Measurements from ENCODE around the gene CRTC1. TPM values are rescaled to one million over a fixed set of nuclear protein-coding genes. Genes with fewer than 3 reads are reported as not detected.

The CRTC1 gene
- polyA plus RNA-seq, 4 donors, result 5.8 to 20.7 (median 6.7) TPM

GRCh38 chr19:18817574-18817973 is 134.1 kb downstream of the CRTC1 start:
- H3K27me3 ChIP-seq (ENCODE audit: control insufficient read depth in 3 of 3, insufficient read depth in 3 of 3, low read length in 3 of 3), result peaks cover 0 to 2% (median 0%) of the 10 kb centered on the region in 3 donors
- H3K27ac ChIP-seq (ENCODE audit: low read depth in 1 of 3, low read length in 2 of 3), result no peak overlapping the region
- no peaks in the 10 kb centered on the region for H3K4me1 ChIP-seq (ENCODE audit: control insufficient read depth in 3 of 3, insufficient read depth in 2 of 3, low read depth in 1 of 3, low read length in 2 of 3)
- H3K36me3 ChIP-seq (ENCODE audit: control insufficient read depth in 3 of 3, insufficient read depth in 2 of 3, low read depth in 1 of 3, low read length in 3 of 3), result no peaks in the 10 kb centered on the region
- FAIRE-seq (no peak), DNase-seq (no peak)
- H3K4me3 ChIP-seq (ENCODE audit: low read depth in 1 of 3, low read length in 3 of 3), result no peak overlapping the region
- WGBS, 3 donors, result 81 to 82% (median 82%) methylated on average over 9 of the region's 9 CpGs
- no peaks in the 10 kb centered on the region for H3K9me3 ChIP-seq (ENCODE audit: control insufficient read depth in 2 of 2, insufficient read depth in 1 of 2, low read depth in 1 of 2, low read length in 1 of 2)

DNA sequence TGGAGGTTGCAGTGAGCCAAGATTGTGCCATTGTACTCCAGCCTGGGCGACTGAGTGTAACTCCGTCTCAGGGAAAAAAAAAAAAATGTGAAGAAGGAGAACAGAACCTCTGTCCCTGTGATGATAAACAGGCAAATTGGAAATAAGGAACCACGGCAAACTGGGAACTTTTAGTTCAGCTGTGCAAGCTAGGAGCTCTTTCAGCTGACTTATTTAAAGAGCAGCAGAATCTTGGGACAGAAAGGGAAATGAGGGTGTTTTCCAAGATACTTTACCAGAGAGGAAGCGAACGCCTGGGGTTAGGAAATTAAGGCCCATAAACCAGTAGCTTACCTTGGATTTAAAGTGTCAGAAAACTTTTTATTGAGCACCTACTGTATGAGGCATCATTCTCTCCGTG is 145.3 kb downstream of the CRTC1 start:
- Histone ChIP-seq H3K4me1 (ENCODE audit: control insufficient read depth in 3 of 3, insufficient read depth in 2 of 3, low read depth in 1 of 3, low read length in 2 of 3) (no peaks in the 10 kb centered on the region), H3K27me3 (ENCODE audit: control insufficient read depth in 3 of 3, insufficient read depth in 3 of 3, low read length in 3 of 3) (no peaks in the 10 kb centered on the region), H3K9me3 (ENCODE audit: control insufficient read depth in 2 of 2, insufficient read depth in 1 of 2, low read depth in 1 of 2, low read length in 1 of 2) (peaks cover 0 to 9% of the 10 kb centered on the region in 2 donors), H3K36me3 (ENCODE audit: control insufficient read depth in 3 of 3, insufficient read depth in 2 of 3, low read depth in 1 of 3, low read length in 3 of 3) (peaks cover 0 to 3% (median 0%) of the 10 kb centered on the region in 3 donors), H3K4me3 (ENCODE audit: low read depth in 1 of 3, low read length in 3 of 3) (no peak overlapping the region), H3K27ac (ENCODE audit: low read depth in 1 of 3, low read length in 2 of 3) (no peak overlapping the region)
- no peak for FAIRE-seq
- DNase-seq, result no peak
- WGBS, 3 donors, result 62 to 69% (median 66%) methylated on average over 6 of the region's 6 CpGs

- Histone ChIP-seq H3K4me1 (ENCODE audit: control insufficient read depth in 3 of 3, insufficient read depth in 2 of 3, low read depth in 1 of 3, low read length in 2 of 3) (peaks cover 0 to 8% (median 5%) of the 10 kb centered on the region in 3 donors), H3K27ac (ENCODE audit: low read depth in 1 of 3, low read length in 2 of 3) (no peak overlapping the region), H3K9me3 (ENCODE audit: control insufficient read depth in 2 of 2, insufficient read depth in 1 of 2, low read depth in 1 of 2, low read length in 1 of 2) (peaks cover 0 to 9% of the 10 kb centered on the region in 2 donors), H3K27me3 (ENCODE audit: control insufficient read depth in 3 of 3, insufficient read depth in 3 of 3, low read length in 3 of 3) (no peaks in the 10 kb centered on the region), H3K4me3 (ENCODE audit: low read depth in 1 of 3, low read length in 3 of 3) (no peak overlapping the region), H3K36me3 (ENCODE audit: control insufficient read depth in 3 of 3, insufficient read depth in 2 of 3, low read depth in 1 of 3, low read length in 3 of 3) (peaks cover 0 to 10% (median 0%) of the 10 kb centered on the region in 3 donors)
- FAIRE-seq, result no peak
- DNase-seq, result no peak
- WGBS, 3 donors, result 86 to 90% (median 87%) methylated on average over 2 of the region's 2 CpGs
These were observed 147.0 kb downstream of the CRTC1 start for GRCh38 chr19:18830488-18830887.

DNA sequence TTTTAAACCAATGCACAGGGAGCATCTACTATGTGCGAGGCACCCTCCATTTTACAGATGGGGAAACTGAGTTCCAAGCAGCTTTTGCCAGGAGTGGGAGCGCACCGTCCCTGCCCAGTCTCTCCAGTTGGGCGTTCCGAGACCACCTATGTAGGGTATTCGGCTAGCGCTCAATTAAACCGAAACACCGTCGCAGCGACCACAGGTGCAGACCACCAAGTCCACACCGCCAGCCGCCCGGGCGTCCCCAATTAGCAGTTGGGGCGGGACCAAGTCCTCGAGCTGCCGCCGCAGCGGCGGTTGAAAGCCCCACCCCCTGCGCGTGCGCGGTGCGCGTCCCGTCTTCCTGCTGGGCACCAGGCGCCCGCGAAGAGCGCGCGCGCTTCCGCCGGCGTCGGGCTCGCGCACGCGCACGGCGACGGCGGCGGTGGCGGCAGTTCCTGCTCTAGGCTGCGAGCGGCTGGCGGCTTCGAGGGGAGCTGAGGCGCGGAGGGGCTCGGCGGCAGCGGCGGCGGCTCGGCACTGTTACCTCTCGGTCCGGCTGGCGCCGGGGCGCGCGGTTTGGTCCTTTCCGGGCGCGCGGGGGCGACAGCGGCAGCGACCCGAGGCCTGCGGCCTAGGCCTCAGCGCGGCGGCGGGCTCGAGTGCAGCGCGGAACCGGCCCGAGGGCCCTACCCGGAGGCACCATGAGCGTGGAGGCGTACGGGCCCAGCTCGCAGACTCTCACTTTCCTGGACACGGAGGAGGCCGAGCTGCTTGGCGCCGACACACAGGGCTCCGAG is 148.2 kb downstream of the CRTC1 start, which contains the start of gene UPF1:
UPF1 (plus strand) TSS at position 436 of the 782 bp plus-strand sequence; CDS start at position 687, 251 bp downstream.
- DNase-seq (peak; percentile 95 to 99), FAIRE-seq (no peak)
- 0 to 1% (median 0%) methylated on average over 60 to 96 of the region's 96 CpGs for WGBS, 3 donors
- H3K4me1 ChIP-seq (ENCODE audit: control insufficient read depth in 3 of 3, insufficient read depth in 2 of 3, low read depth in 1 of 3, low read length in 2 of 3), result peaks cover 2 to 19% (median 5%) of the 10 kb centered on the region in 3 donors
- H3K9me3 ChIP-seq (ENCODE audit: control insufficient read depth in 2 of 2, insufficient read depth in 1 of 2, low read depth in 1 of 2, low read length in 1 of 2), result peaks cover 0 to 7% of the 10 kb centered on the region in 2 donors
- H3K36me3 ChIP-seq (ENCODE audit: control insufficient read depth in 3 of 3, insufficient read depth in 2 of 3, low read depth in 1 of 3, low read length in 3 of 3), result peaks cover 0 to 18% (median 0%) of the 10 kb centered on the region in 3 donors
- H3K27ac ChIP-seq (ENCODE audit: low read depth in 1 of 3, low read length in 2 of 3), result peak within 1 kb of the TSS; percentile 81 to 93 (median 87)
- peak within 1 kb of the TSS; percentile 90 to 97 (median 94) for H3K4me3 ChIP-seq (ENCODE audit: low read depth in 1 of 3, low read length in 3 of 3)
- H3K27me3 ChIP-seq (ENCODE audit: control insufficient read depth in 3 of 3, insufficient read depth in 3 of 3, low read length in 3 of 3), result no peaks in the 10 kb centered on the region

Other genes with a start within 250 kb of the CRTC1 start
- 10 to 100 TPM in 2 of 4 donors, 1 to 10 TPM in 2; 4.5 to 72.1 (median 9.3) TPM for gene ISYNA1, start 245.5 kb upstream of the CRTC1 start, polyA plus RNA-seq
- 10 to 100 TPM in 2 of 4 donors, 1 to 10 TPM in 2; 8.6 to 12.2 (median 10.4) TPM for gene ELL, start 161.6 kb upstream of the CRTC1 start, polyA plus RNA-seq
- 100 to 1,000 TPM; 144 to 189 (median 180) TPM for gene FKBP8, start 140.1 kb upstream of the CRTC1 start, polyA plus RNA-seq
- gene KXD1, start 125.8 kb upstream of the CRTC1 start, polyA plus RNA-seq, result 10 to 100 TPM; 58.8 to 81.3 (median 75.2) TPM
- gene UBA52, start 111.8 kb upstream of the CRTC1 start, polyA plus RNA-seq, result 1,000 to 10,000 TPM in 2 of 4 donors, 100 to 1,000 TPM in 2; 741 to 1,139 (median 935) TPM
- gene REX1BD, start 94.9 kb upstream of the CRTC1 start, polyA plus RNA-seq, result 100 to 1,000 TPM in 1 of 4 donors, 10 to 100 TPM in 3; 46.1 to 102 (median 65.9) TPM
- gene CRLF1, start 76.9 kb upstream of the CRTC1 start, polyA plus RNA-seq, result 10 to 100 TPM in 1 of 4 donors, 1 to 10 TPM in 2, not detected in 1; 2.0 to 22.3 (median 6.5) TPM
- gene TMEM59L, start 70.8 kb upstream of the CRTC1 start, polyA plus RNA-seq, result 1 to 10 TPM in 3 of 4 donors, not detected in 1; 1.3 to 8.5 (median 1.6) TPM
- 1 to 10 TPM; 1.6 to 5.2 (median 3.5) TPM for gene KLHL26, start 46.7 kb upstream of the CRTC1 start, polyA plus RNA-seq
- gene COMP, start 107.6 kb downstream of the CRTC1 start, polyA plus RNA-seq, result 1 to 10 TPM in 1 of 4 donors, under 1 TPM in 1, not detected in 2; 0.68 to 1.8 TPM
- 10 to 100 TPM; 37.6 to 55.1 (median 41.8) TPM for gene UPF1, start 148.3 kb downstream of the CRTC1 start, polyA plus RNA-seq
- gene CERS1, start 212.5 kb downstream of the CRTC1 start, polyA plus RNA-seq, result 1 to 10 TPM in 2 of 4 donors, not detected in 2; 1.2 to 1.5 TPM
- gene COPE, start 235.7 kb downstream of the CRTC1 start, polyA plus RNA-seq, result 100 to 1,000 TPM; 139 to 350 (median 270) TPM
- 10 to 100 TPM; 32.5 to 51.4 (median 48.6) TPM for gene DDX49, start 236.0 kb downstream of the CRTC1 start, polyA plus RNA-seq

Data from small intestine (tissue), 7 donors.